Kidney (tissue), 14 donors: ENCODE data around the gene SMPD3. TPM values are rescaled to one million over a fixed set of nuclear protein-coding genes. Genes with fewer than 3 reads are reported as not detected.

Source experiments
- DNase-seq, 5 donors: peaks; one replicate each; pipeline ENCODE4 v3.0.0-alpha.2; 2013 to 2020
- FAIRE-seq: peaks from 2 replicates; lab custom pipeline; 2012; peaks lifted over from hg19 to GRCh38; lab: Jason Lieb, UNC
- H3K27ac ChIP-seq, 2 donors: one replicate each; pipeline ENCODE4 v1.7.0; 2013; ENCODE audit warnings: low read depth in 2 of 2, low read length in 2 of 2, inconsistent platforms in 1 of 2
- H3K27me3 ChIP-seq: one replicate; pipeline ENCODE4 v1.7.1; 2013; ENCODE audit warnings: low read length, inconsistent platforms; ENCODE audit not compliant: control insufficient read depth, insufficient read depth
- H3K36me3 ChIP-seq, 3 donors: one replicate each; pipeline versions ENCODE4 v1.7.0 to v1.7.1; 2013; ENCODE audit warnings: low read length in 3 of 3, control low read depth in 1 of 3, inconsistent platforms in 1 of 3; ENCODE audit not compliant: insufficient read depth in 3 of 3, control insufficient read depth in 2 of 3
- H3K4me1 ChIP-seq, 3 donors: one replicate each; pipeline versions ENCODE4 v1.7.0 to v1.7.1; 2013; ENCODE audit warnings: low read length in 3 of 3, inconsistent platforms in 1 of 3, low read depth in 1 of 3; ENCODE audit not compliant: control insufficient read depth in 2 of 3, insufficient read depth in 2 of 3
- H3K4me3 ChIP-seq, 3 donors: one replicate each; pipeline versions ENCODE4 v1.7.0 to v1.8.1; 2013; ENCODE audit warnings: low read length in 3 of 3, control low read depth in 1 of 3, inconsistent platforms in 1 of 3
- H3K9ac ChIP-seq, 3 donors: one replicate each; pipeline versions ENCODE4 v1.7.0 to v1.7.1; 2013; ENCODE audit warnings: low read length in 3 of 3, control low read depth in 1 of 3, inconsistent platforms in 1 of 3
- H3K9me3 ChIP-seq, 3 donors: one replicate each; pipeline versions ENCODE4 v1.7.0 to v1.7.1; 2013; ENCODE audit warnings: low read length in 3 of 3, control low read depth in 1 of 3, inconsistent platforms in 1 of 3; ENCODE audit not compliant: control insufficient read depth in 2 of 3, insufficient read depth in 1 of 3
- intact Hi-C: fragments of 100-400 bp; cut with DNase I; formaldehyde crosslinking; loops from one replicate; pipeline ENCODE4 v1.11.1; 2022
- polyA plus RNA-seq: library from polyadenylated mRNA; stranded (reverse); fragments of 350-450 nt; fragmentation: Illumina TruSeq; extraction: RNeasy Lipid Tissue Mini Kit (QIAGEN cat#74804); gene quantifications from one replicate; pipeline ENCODE4 v1.2.3, GENCODE V29; 2014; ENCODE audit warnings: low read depth, low replicate concordance; ENCODE audit not compliant: insufficient read depth
- total RNA-seq: library from RNA; stranded (reverse); fragmentation: NEBNext Ultra II Directional; extraction: Animal tissue kit (Norgen Biotek cat#: 25700); gene quantifications from one replicate; pipeline ENCODE4 v1.2.1, GENCODE V29; 2021
- TF ChIP-seq, protein P1 (sequence below): IDR thresholded peaks from 3 replicates; pipeline ENCODE4 v1.5.1; 2012; ENCODE audit warnings: mild to moderate bottlenecking, moderate library complexity, borderline replicate concordance; ENCODE audit not compliant: insufficient read depth; ENCODE audit errors: extremely low read depth
- donor health status: control.
- donor health status: control.
- donor health status: control.
- donor health status: control.
- donor health status: control.
- donor health status: DM: yes; HTN: yes; CAD: no.
- donor health status: Normal renal cell carcinoma (clear cell type).

The SMPD3 gene
- total and polyA plus RNA-seq, 2 donors from 2014 or later: 0.28 to 0.72 TPM

DNA sequence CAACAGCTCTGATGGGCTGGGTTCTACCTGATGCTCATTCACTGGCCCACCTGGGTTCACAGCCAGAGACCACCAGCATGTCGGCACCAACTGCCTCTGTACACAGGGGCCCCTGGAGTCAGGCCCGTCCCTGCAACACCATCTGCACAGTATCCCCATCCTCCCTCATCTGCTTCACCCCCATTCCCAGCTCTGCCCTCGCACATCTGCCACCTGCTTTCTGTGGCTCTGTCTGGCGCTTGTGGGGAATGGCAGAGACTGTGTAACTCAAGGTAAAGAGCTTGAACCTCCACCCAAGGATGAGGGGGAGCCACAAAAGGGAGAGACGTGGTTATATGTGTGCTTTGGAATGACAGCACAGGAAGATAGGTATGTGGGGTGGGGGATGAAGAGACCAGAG lies 27.2 kb downstream of the SMPD3 start:
- H3K9me3 ChIP-seq: no peaks in the 10 kb centered on the region
- no peak overlapping the region for H3K4me3 ChIP-seq
- peaks cover 0 to 3% (median 0%) of the 10 kb centered on the region in 3 donors for H3K4me1 ChIP-seq
- FAIRE-seq: no peak
- no peak overlapping the region for H3K27ac ChIP-seq
- no peak for DNase-seq
- intact Hi-C loops: no loop called here
- TF ChIP-seq, protein P1, sequence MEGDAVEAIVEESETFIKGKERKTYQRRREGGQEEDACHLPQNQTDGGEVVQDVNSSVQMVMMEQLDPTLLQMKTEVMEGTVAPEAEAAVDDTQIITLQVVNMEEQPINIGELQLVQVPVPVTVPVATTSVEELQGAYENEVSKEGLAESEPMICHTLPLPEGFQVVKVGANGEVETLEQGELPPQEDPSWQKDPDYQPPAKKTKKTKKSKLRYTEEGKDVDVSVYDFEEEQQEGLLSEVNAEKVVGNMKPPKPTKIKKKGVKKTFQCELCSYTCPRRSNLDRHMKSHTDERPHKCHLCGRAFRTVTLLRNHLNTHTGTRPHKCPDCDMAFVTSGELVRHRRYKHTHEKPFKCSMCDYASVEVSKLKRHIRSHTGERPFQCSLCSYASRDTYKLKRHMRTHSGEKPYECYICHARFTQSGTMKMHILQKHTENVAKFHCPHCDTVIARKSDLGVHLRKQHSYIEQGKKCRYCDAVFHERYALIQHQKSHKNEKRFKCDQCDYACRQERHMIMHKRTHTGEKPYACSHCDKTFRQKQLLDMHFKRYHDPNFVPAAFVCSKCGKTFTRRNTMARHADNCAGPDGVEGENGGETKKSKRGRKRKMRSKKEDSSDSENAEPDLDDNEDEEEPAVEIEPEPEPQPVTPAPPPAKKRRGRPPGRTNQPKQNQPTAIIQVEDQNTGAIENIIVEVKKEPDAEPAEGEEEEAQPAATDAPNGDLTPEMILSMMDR: no peak
- no peaks in the 10 kb centered on the region for H3K36me3 ChIP-seq
- no peaks in the 10 kb centered on the region for H3K27me3 ChIP-seq
- H3K9ac ChIP-seq: no peak overlapping the region

DNA sequence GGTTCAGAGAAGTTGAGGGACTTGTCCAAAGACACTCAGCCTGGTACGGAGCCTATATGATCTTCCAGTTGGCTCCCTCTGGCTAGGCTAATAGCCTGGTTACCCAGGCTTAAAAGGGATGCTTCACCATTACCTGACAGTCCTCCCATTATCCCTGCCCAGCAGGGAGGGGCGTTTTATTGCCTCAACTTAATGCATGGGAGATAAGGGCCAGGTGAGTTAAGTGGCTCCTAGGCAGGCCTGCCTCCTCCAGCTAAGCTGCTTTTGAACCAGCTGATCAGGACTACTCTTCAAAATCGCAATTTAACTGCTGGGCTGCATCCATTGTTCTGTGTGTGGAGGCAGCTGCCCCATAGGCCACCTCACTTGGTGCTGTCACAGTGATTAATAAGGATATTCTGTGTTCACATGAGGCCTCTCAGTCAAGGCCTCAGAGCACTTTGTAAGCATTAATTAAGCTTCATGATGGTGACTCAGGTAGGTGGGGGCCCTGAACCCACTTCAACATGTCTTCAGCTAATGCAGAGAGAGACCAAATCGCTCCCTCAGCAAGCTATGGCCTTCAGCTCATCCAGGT lies 27.9 kb downstream of the SMPD3 start:
- Histone ChIP-seq H3K9me3 (no peaks in the 10 kb centered on the region), H3K36me3 (no peaks in the 10 kb centered on the region), H3K4me3 (no peak overlapping the region), H3K27ac (no peak overlapping the region), H3K4me1 (peaks cover 0 to 4% (median 0%) of the 10 kb centered on the region in 3 donors), H3K9ac (no peak overlapping the region), H3K27me3 (no peaks in the 10 kb centered on the region)
- intact Hi-C loops: no loop called here
- no peak for FAIRE-seq
- TF ChIP-seq, protein P1: no peak
- DNase-seq: no peak

GRCh38 chr16:68417711-68418301 lies 30.5 kb downstream of the SMPD3 start:
- Histone ChIP-seq H3K36me3 (no peaks in the 10 kb centered on the region), H3K9me3 (no peaks in the 10 kb centered on the region), H3K27ac (no peak overlapping the region), H3K4me3 (no peak overlapping the region), H3K9ac (no peak overlapping the region), H3K27me3 (no peaks in the 10 kb centered on the region), H3K4me1 (peaks cover 0 to 4% (median 0%) of the 10 kb centered on the region in 3 donors)
- intact Hi-C loops: no loop called here
- DNase-seq (peak in 1 of 5 donors; percentile 35), FAIRE-seq (no peak)
- TF ChIP-seq, protein P1: no peak
